WTC11 (cell line): Measurements from ENCODE around the gene KAZN. TPM values are rescaled to one million over a fixed set of nuclear protein-coding genes. Genes with fewer than 3 reads are reported as not detected.

ENCODE experiments used
- ATAC-seq: fragments of 200-7000 bp; cut with Tn5 transposase; 2 replicates; pipeline ENCODE4 v1.10.0; 2021; ENCODE audit warnings: mild to moderate bottlenecking, moderate library complexity
- CTCF ChIA-PET: fragments of 300-600 bp; sonication (Branson Sonifier 250); formaldehyde crosslinking; loops from one replicate; lab custom pipeline; 2021; ENCODE audit warnings: antibody characterized with exemption; lab: Charles Lee
- POLR2A ChIA-PET: fragments of 350-600 bp; sonication (Branson Sonifier 250); formaldehyde crosslinking; loops from one replicate; lab custom pipeline; 2021; ENCODE audit warnings: antibody characterized with exemption; lab: Charles Lee
- DNase-seq: peaks from one replicate; pipeline ENCODE4 v3.0.0; 2021; ENCODE audit warnings: low spot score
- H3K27ac Mint-ChIP-seq: 2 replicates; pipeline ENCODE4 v1.8.0; 2021; ENCODE audit warnings: mixed read lengths
- H3K27me3 Mint-ChIP-seq: 2 replicates; pipeline ENCODE4 v1.8.0; 2021; ENCODE audit warnings: low read depth, mild to moderate bottlenecking, moderate library complexity, mixed read lengths
- H3K36me3 Mint-ChIP-seq: 2 replicates; pipeline ENCODE4 v1.8.0; 2021; ENCODE audit warnings: mixed read lengths
- H3K4me1 Mint-ChIP-seq: 2 replicates; pipeline ENCODE4 v1.8.0; 2022; ENCODE audit warnings: mixed read lengths
- H3K4me3 Mint-ChIP-seq: 2 replicates; pipeline ENCODE4 v1.8.0; 2021; ENCODE audit warnings: mild to moderate bottlenecking, moderate library complexity, mixed read lengths
- H3K9me3 Mint-ChIP-seq: 2 replicates; pipeline ENCODE4 v1.8.0; 2021; ENCODE audit warnings: mixed read lengths
- FOXP4 ChIP-seq: sonication (generic); formaldehyde crosslinking; IDR thresholded peaks from 2 replicates; pipeline ENCODE4 v1.8.0; 2022; ENCODE audit warnings: mild to moderate bottlenecking, missing genetic modification reagents
- GTF2I ChIP-seq: fragments of 250-450 bp; sonication (Bioruptor Pico); conservative IDR thresholded peaks from 2 replicates; pipeline ENCODE4 v1.4.0; 2021; ENCODE audit warnings: mild to moderate bottlenecking
- HMGXB4 ChIP-seq: sonication (generic); formaldehyde crosslinking; IDR thresholded peaks from 2 replicates; pipeline ENCODE4 v1.8.1; 2023; ENCODE audit warnings: mild to moderate bottlenecking, moderate library complexity, missing genetic modification reagents
- IRF2 ChIP-seq: sonication (generic); formaldehyde crosslinking; IDR thresholded peaks from 2 replicates; pipeline ENCODE4 v1.8.0; 2022; ENCODE audit warnings: low read depth, missing genetic modification reagents, borderline replicate concordance
- MXD4 ChIP-seq: fragments of 250-450 bp; sonication (Bioruptor Pico); IDR thresholded peaks from 2 replicates; pipeline ENCODE4 v1.8.0; 2021; ENCODE audit warnings: mild to moderate bottlenecking, moderate library complexity, borderline replicate concordance
- NFATC4 ChIP-seq: fragments of 250-450 bp; sonication (Bioruptor Pico); IDR thresholded peaks from 2 replicates; pipeline ENCODE4 v1.9.0; 2021; ENCODE audit warnings: mild to moderate bottlenecking
- NFE2L1 ChIP-seq: sonication (generic); formaldehyde crosslinking; IDR thresholded peaks from 2 replicates; pipeline ENCODE4 v1.8.1; 2023; ENCODE audit warnings: missing genetic modification reagents
- NR1H2 ChIP-seq: sonication (generic); formaldehyde crosslinking; IDR thresholded peaks from 2 replicates; pipeline ENCODE4 v1.9.0; 2021; ENCODE audit warnings: mild to moderate bottlenecking, moderate library complexity, missing genetic modification reagents
- NR2C2 ChIP-seq: sonication (generic); formaldehyde crosslinking; IDR thresholded peaks from 2 replicates; pipeline ENCODE4 v1.8.0; 2022; ENCODE audit warnings: mild to moderate bottlenecking, missing genetic modification reagents
- NR3C1 ChIP-seq: sonication (generic); formaldehyde crosslinking; conservative IDR thresholded peaks from 2 replicates; pipeline ENCODE4 v1.8.1; 2023; ENCODE audit warnings: low read depth, mild to moderate bottlenecking, missing genetic modification reagents
- PREB ChIP-seq: sonication (generic); formaldehyde crosslinking; IDR thresholded peaks from 2 replicates; pipeline ENCODE4 v1.8.1; 2022; ENCODE audit warnings: mild to moderate bottlenecking, missing genetic modification reagents, moderate library complexity, borderline replicate concordance
- PRRX2 ChIP-seq: fragments of 250-450 bp; sonication (Bioruptor Pico); IDR thresholded peaks from 2 replicates; pipeline ENCODE4 v1.8.0; 2021; ENCODE audit warnings: mild to moderate bottlenecking
- SP1 ChIP-seq: sonication (generic); formaldehyde crosslinking; conservative IDR thresholded peaks from 2 replicates; pipeline ENCODE4 v1.8.1; 2022; ENCODE audit warnings: missing genetic modification reagents
- TEAD1 ChIP-seq: sonication (generic); formaldehyde crosslinking; IDR thresholded peaks from 2 replicates; pipeline ENCODE4 v1.8.0; 2022; ENCODE audit warnings: mild to moderate bottlenecking, missing genetic modification reagents
- ZNF281 ChIP-seq: sonication (generic); formaldehyde crosslinking; IDR thresholded peaks from 2 replicates; pipeline ENCODE4 v1.8.0; 2023; ENCODE audit warnings: mild to moderate bottlenecking, missing genetic modification reagents
- ZNF396 ChIP-seq: fragments of 250-450 bp; sonication (Bioruptor Pico); IDR thresholded peaks from 2 replicates; pipeline ENCODE4 v1.8.0; 2021; ENCODE audit warnings: mild to moderate bottlenecking, moderate library complexity, borderline replicate concordance
- ZNF532 ChIP-seq: fragments of 250-450 bp; sonication (Bioruptor Pico); IDR thresholded peaks from 2 replicates; pipeline ENCODE4 v1.9.0; 2021; ENCODE audit warnings: mild to moderate bottlenecking, borderline replicate concordance
- ZNF671 ChIP-seq: fragments of 250-450 bp; sonication (Bioruptor Pico); IDR thresholded peaks from 2 replicates; pipeline ENCODE4 v1.8.0; 2021; ENCODE audit warnings: mild to moderate bottlenecking
- total RNA-seq: library from RNA; stranded (reverse); gene quantifications from 3 replicates; pipeline ENCODE4 v1.2.3, GENCODE V29; 2021
- TF ChIP-seq, protein P1 (sequence below): sonication (generic); formaldehyde crosslinking; IDR thresholded peaks from 2 replicates; pipeline ENCODE4 v1.8.1; 2023; ENCODE audit warnings: mild to moderate bottlenecking, missing genetic modification reagents
- TF ChIP-seq, protein P2 (sequence below): sonication (generic); formaldehyde crosslinking; IDR thresholded peaks from 2 replicates; pipeline ENCODE4 v1.8.1; 2022; ENCODE audit warnings: mild to moderate bottlenecking, moderate library complexity, missing genetic modification reagents

The KAZN gene
- total RNA-seq, 1 experiment from 2014 or later = 19.9 TPM

GRCh38 chr1:14901371-14901954, 303.0 kb downstream of the KAZN start:
- no peak for ATAC-seq
- POLR2A ChIA-PET = no interaction called here
- Mint-ChIP-seq H3K27me3 (no peaks in the 10 kb centered on the region; the same call in 1 of the 2 replicates), H3K9me3 (peaks cover 7% of the 10 kb centered on the region), H3K4me3 (no peak overlapping the region), H3K27ac (no peak overlapping the region), H3K36me3 (peaks cover 2% of the 10 kb centered on the region; the same call in 1 of the 2 replicates), H3K4me1 (peaks cover 21% of the 10 kb centered on the region)
- CTCF ChIA-PET = interaction anchor here (0.5 to 0.9 kb wide), 2 partner anchors 16 to 861 kb away, joined by 3 read pairs; no protein-coding TSS in a partner anchor
- DNase-seq = no peak
- TF ChIP-seq GTF2I = no peak
- TF ChIP-seq ZNF396 (CRISPR knock-in tag) = no peak
- no peak for TF ChIP-seq TEAD1 (CRISPR knock-in tag)
- TF ChIP-seq PREB = no peak
- TF ChIP-seq NR1H2 = no peak
- TF ChIP-seq, protein P1, sequence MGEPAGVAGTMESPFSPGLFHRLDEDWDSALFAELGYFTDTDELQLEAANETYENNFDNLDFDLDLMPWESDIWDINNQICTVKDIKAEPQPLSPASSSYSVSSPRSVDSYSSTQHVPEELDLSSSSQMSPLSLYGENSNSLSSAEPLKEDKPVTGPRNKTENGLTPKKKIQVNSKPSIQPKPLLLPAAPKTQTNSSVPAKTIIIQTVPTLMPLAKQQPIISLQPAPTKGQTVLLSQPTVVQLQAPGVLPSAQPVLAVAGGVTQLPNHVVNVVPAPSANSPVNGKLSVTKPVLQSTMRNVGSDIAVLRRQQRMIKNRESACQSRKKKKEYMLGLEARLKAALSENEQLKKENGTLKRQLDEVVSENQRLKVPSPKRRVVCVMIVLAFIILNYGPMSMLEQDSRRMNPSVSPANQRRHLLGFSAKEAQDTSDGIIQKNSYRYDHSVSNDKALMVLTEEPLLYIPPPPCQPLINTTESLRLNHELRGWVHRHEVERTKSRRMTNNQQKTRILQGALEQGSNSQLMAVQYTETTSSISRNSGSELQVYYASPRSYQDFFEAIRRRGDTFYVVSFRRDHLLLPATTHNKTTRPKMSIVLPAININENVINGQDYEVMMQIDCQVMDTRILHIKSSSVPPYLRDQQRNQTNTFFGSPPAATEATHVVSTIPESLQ = no peak
- TF ChIP-seq, protein P2, sequence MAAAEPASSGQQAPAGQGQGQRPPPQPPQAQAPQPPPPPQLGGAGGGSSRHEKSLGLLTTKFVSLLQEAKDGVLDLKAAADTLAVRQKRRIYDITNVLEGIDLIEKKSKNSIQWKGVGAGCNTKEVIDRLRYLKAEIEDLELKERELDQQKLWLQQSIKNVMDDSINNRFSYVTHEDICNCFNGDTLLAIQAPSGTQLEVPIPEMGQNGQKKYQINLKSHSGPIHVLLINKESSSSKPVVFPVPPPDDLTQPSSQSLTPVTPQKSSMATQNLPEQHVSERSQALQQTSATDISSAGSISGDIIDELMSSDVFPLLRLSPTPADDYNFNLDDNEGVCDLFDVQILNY (CRISPR knock-in tag) = no peak
- TF ChIP-seq FOXP4 (CRISPR knock-in tag) = no peak
- TF ChIP-seq ZNF281 (CRISPR knock-in tag) = no peak
- TF ChIP-seq ZNF532 = no peak
- TF ChIP-seq IRF2 (CRISPR knock-in tag) = no peak
- TF ChIP-seq NR3C1 = no peak
- no peak for TF ChIP-seq SP1 (CRISPR knock-in tag)
- TF ChIP-seq PRRX2 (CRISPR knock-in tag) = no peak
- TF ChIP-seq NFATC4 (CRISPR knock-in tag) = no peak
- no peak for TF ChIP-seq NFE2L1 (CRISPR knock-in tag)
- TF ChIP-seq HMGXB4 (CRISPR knock-in tag) = no peak
- TF ChIP-seq MXD4 = no peak
- TF ChIP-seq NR2C2 (CRISPR knock-in tag) = no peak
- no peak for TF ChIP-seq ZNF671 (CRISPR knock-in tag)
